ENCODE measurements around the gene PMP22.
"Not testable (repeated sequence)": the region's sequence is repeated elsewhere in the genome, so short reads cannot be mapped to it uniquely, and the experiment has no call there.

PMP22 gene

DNA sequence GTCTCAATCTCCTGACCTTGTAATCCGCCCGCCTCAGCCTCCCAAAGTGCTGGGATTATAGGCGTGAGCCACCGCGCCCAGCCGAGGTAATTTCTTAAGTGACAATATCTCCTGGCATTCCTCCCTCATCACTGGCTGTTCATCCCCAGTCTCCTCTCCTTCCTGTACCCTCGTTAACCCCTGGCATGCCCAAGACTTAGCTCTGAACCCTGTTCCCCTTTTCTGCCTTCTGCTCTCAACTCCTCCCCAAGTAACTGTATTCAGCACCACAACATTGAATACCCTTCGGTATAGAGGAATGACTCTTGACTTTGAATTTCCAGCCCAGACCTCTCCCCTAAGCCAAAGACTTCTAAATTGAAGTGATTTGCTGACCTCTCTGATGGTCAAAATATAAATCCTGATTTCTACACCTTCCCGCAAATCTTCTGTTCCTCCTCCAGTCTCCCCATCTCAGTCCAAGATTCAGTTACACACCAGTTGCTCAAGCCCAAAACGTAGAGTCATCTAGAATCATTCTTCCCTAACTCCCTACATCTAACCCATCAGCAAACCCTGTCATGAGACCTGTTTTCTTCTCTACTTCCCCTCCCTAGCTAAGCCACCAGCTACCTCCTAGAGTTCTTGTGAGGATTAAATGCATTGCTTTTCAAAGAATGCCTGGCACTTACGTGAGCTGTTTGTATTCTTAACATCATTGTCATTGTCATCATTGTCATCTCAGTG is 14.8 kb downstream of the PMP22 start:
- no peak for DNase-seq

DNA sequence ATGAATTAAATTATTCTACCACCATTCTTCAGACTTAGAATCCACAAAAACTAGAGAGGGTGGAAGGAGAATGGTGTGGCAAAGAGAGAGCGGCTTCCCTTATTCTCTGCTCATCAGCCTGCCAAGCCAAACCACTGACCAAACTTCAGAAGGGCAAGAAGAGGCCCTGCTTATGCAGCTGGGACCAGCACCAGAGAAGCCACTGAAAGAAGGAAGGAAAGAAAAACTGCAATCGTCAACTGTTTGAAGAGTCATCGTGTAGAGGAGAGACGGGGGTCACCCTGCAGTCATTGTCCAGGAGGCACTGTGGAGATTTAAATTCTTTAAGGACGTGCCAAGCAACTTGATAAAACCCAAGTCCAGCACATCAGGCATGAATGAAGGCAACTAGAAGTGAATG is 15.6 kb downstream of the PMP22 start:
- no peak for DNase-seq

DNA sequence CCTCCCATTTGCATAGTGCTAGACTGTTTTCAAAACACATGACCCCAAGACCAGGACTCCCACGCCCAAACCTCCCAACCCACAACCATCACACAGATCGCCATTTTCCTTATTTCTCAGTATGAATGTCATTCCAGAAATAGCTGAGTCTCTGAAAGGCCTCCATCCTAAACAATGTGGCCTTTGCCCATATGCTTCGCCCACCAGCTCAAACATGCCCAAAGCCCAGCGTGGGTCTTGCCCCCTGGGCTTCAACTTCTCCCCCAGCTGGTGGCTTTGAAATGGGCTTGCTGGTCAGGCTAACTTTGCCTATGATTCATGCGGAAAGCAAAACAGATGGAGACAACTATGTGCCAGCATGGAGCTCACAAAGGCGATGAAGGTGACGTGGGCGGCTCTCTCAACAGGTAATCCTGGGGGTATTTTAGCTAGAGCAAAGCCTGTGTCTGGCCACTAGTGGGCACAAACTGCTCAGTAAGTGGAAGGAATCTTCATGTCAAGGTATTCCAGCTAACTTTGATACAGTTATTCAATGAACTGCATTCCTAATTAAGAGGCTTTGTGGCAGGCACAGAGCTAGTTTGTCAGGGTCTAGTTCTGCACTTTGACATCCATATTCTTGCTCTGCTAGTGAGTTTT is 17.1 kb downstream of the PMP22 start:
- no peak for DNase-seq

DNA sequence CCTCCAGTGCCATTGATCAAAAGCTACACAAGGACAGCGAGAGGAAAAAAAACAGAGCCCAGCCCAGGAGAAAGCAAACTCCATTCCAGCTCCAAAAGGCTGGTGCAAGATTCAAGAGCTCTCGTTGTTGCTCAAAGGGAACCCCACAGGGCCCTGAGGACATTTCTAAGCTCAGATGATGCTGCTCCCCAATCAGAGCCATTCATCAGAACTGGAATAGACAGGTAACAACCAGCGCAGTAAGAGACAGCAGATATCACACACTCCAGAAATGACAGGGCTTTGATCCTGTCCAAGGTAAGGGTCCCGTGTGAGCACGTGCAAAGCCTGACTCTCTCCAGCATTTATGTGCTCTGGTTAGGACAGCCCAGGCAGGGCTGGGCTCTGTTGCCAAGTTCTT is 20.1 kb downstream of the PMP22 start:
- no peak for DNase-seq

DNA sequence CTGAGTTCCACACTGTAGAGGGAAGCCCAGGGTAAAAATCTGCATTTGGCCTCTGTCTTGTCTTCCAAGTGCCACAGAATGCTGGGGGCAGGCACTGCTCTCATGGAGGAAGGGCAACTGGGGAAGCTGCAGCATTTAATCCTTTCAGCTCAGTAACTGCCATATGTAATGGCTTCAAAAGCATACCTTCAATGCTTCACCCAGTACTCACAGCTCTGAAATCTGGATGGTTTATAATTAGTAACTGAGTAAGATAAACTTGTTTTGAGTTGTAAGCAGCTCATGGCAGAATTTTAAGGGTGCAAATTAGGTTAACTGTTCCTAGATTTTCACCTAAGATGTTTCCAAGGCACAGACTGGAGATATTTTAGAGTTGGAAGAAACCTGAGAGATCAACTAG is 24.5 kb downstream of the PMP22 start:
- no peak for DNase-seq

DNA sequence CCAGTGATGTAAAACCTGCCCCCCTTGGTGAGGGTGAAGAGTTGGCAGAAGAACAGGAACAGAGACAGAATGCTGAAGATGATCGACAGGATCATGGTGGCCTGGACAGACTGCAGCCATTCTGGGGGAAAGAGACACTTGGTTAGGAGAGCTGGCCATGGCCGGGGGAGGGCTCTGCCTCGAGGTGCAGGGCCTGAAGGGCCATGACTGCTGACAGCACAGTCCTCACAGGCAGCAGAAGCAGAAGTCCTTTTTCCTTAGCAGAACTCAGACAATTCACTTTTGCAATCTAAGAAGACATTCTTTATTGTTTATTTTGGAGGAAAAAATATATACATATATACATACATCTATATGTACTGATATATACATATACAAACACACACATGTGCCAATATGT is 25.6 kb downstream of the PMP22 start:
- DNase-seq: no peak

DNA sequence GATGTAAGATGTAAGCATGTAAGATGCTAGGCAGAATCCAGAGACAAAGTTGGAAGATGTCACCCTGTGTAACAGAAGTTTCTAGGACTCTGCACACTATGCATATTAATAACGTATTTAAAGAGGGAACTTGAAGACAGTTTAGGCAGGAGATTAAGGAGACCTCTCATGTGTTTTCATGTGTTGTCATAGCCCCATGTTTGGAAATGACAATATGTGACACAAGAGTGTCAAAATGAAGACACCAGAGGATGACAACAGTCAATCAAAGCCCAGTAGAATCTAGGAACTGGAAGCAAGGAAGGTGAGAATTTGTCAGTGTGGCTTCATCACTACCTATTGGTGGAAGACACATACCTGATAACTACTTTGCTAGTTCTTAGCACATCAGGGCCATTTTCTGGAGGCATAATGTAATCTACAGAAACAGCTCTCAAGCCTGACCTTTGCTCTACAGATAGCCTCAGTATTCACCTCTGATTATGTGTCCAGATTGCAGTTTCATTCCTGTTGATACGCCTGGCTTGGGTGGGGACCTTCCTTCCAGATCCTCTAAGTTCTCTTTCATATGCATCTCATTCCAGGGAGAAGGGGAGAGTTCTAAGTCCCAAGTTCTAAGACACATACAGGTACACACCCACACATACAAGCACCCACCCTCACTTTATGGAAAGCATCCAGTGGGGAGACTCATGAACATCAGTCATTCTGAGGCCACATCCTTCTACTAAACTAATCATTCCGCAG is 26.3 kb downstream of the PMP22 start:
- DNase-seq: no peak

DNA sequence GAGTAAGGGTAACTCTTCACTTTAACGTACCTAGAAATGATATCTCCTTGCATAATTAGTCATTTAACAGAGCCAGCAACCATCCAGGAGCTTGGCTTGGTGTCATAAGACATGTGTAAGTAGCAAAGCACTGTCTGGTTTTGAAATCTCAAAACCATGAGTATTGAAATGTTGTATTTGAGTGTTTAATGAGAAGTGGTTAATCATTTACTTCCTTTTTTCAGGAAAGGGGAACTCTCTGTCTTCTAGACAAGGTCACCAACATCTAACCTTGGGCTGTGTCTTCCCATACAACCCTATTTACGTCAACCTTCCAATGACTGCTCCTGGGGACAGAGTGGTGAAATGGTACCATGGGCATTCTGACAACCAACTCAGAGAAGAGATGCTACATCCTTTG is 27.1 kb downstream of the PMP22 start:
- no peak for DNase-seq

DNA sequence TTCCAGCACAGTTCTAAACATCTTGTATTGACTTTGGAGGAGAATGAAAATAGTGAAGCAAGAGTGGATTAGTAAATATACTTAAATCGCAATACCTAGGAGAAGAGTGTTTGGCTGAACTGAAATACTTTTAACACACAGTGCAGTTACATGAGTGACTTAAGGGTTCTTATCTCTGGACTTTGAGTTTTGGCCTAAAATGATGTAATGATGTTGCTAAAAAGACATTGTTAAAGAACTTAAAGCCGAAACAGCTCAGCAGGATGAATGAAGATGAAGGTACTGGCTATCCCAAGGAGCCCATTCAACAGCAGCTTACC is 28.1 kb downstream of the PMP22 start:
- DNase-seq: no peak

DNA sequence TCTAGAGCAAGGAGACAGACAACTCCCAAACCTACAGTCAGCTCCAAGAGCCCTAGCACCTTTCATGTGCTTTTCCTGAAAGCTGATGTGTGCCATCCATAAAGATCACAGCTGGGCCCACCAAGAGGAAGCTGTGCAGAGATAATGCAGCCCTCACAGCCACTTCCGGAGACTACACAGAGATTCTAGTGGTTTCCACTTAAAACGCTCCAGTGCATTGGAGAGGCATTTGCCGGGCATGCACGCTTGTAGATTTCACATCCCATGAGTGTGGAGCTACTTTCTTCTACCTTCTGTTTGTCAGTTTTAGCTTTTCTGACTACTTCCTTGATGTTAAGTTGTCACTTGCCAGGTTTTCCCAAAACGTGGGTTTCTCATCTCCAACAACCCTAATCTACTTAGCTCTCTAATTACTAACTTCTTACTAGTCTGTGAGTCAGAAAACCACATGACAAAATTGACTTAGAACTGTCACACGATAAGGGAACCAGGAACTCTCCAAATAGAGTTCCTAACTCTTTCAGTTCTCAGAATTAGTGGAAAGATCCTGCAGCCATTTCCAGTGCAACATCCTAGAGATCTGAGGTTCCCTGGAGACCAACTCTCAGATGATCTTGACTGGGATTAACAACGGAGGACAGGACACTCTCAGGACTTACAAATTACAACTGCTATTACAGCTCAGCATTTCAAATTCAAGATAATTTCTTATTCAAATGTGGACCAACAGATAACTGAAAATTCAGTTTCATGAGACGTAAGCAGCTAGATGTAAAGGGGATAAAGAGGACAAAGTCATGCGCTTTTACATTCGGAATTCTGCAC is 28.6 kb downstream of the PMP22 start:
- no peak for DNase-seq

DNA sequence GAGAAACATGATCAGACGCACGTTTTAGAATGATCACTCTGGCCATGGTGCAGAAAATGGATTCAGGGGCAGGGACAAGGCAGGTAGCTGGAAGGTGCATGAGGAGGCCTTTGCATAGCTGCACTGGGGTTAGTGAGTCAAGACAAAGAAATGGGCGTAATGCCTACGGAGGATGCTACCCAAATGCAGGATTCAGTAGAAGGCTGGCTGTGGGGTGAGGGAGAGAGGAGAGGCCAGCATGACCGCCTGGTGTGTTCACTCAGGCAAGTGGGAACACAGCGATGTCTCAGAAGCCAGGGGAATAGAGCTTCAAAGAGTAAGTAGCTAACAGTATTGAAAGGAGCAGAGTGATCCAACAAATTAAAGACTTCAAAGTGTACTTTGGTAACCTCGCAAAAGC is 31.2 kb downstream of the PMP22 start:
- DNase-seq: no peak

DNA sequence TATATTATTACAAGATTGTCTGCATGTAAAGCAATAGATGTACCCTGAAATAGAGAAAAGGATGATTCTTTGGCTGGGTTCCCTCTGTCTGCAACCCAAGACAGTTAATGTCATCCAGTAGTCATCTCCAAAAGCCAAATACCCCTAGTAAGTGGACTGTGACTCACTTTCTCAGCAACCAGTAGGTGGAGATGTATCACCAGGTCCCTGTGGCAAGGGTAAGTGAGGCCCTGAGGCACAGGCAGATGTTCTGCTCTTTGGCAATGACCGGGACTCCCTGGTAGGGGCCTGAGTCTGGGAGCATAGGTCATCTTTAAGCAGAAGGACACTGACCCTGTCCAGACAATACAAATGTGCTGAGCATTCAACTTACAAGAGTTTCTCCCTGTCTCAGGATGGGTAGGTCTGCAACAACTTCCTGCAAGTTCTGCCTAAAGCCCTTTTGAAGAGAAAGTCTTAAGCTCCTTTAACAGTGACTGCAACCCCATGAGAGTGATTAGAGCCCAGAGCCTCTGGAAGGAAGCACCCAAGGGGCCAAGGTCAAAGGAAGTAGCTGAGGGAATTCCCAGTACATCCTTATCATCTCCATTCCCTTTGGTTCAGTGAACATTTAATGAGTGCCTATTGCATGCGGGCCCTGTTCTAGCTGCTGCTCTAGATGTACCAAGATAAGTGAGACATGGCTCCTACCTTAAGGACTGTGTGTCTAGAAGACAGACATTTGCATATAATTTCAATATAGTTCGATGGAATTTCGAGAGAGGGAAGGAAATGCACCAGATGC is 31.9 kb downstream of the PMP22 start:
- DNase-seq: no peak

DNA sequence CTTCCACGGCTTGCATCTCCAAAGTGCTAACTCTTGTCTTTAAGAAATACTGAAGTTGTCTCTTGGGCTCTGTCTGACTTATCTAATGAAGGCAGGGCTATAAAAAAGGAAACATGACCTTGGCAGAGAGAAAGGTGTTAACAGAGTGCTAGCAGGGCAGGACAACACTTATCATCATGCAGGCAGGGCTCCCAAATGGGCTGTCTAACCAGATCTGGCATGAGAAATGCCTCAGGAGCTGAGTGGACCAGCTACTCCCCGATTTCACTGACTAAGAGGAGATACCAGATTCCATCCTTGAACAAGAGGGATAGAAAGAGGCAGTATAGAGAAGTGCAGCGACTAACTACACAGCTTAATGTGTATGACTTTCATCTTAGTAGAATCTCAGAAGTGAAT is 32.6 kb downstream of the PMP22 start:
- DNase-seq: no peak

DNA sequence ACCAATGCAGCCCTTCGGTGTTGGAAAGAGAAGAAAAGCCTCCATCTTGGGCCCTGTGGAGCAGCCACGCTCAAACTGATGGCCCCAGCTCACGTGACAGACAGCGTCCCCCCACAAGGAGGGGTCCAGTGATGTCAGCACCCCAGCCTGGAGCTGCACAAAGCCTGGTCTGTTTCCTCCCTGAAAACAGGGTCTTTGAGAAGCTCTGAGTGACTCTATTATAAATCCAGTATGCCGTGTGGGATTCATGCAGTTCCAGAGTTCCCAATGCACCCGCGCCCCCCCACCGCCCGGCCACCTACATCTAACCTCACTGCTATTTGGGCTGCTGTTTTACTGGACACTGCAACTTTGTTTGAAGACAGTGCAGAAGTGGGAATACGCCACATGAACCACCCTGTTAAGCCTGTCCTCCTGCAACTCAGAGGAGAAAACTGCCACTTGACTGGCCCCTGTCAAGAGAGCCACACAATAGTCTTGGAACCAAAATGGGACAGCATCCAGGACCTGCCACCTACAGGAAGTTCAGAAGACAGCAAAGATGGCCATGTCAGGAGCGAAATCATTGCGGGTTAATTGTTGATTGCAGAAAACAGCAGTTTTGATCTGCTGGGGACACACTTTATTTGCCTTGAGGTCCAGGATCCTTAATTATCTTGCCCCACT is 33.1 kb downstream of the PMP22 start:
- DNase-seq: no peak

DNA sequence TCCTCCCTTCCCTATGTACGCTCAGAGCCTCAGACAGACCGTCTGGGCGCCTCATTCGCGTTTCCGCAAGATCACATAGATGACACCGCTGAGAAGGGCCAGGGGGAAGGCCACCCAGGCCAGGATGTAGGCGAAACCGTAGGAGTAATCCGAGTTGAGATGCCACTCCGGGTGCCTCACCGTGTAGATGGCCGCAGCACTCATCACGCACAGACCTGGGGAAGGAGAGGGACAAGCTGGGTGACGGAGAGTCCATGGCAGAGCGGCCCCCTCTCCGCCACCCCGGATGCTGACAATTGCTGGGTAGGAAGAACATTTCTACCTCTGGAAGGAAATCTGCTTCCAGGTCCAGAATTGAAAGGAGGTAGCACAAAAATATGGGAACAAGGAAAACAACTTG is 34.3 kb downstream of the PMP22 start:
- no peak for DNase-seq

DNA sequence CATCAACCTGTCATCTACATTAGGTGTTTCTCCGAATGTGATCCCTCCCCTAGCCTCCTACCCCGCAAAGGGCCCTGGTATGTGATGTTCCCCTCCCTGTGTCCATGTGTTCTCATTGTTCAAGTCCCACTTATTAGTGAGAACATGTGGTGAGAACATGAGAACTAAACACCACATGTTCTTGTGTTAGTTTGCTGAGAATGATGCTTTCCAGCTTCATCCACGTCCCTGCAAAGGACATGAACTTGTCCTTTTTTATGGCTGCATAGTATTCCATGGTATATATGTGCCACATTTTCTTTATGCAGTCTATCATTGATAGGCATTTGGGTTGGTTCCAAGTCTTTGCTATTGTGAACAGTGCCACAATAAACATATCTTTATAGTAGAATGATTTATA is 43.3 kb downstream of the PMP22 start:
- DNase-seq: not testable (repeated sequence)

DNA sequence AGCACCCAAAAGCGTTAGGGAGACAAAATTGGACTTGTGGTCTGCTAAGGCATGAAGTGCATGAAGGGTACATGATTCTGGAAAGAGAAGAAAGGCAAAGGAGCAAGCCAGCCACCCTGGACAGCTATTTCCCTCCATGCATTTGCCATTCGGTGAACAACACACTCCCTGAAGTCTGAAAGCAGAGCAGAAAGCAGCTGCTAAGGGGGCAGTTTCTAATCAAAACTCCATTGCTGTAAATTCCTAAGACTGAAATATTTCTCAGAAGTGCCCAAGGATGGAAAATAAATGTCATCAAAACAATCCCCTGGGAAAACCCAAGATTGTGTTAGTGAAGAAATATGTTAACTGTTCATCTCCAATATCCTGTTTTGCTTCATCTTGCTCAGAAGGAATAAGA is 44.3 kb downstream of the PMP22 start:
- no peak for DNase-seq

DNA sequence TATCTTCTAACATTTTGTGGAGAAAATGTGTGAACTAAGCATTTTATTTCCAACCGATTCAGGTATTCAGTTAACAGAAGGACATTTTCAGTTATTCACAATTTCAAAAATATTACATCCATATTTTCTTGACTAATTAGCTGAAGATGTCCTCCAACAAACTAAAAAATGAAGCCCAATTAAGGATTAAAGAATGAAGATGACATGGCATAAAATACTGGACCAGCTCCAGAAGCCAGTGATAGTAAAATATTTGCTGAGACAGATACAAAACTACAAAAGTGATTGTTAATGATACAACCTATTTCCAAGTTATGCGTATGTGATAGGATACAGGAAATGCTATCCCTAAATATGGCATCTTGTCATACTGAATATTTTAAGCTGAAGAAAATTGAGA is 48.6 kb downstream of the PMP22 start:
- no peak for DNase-seq

DNA sequence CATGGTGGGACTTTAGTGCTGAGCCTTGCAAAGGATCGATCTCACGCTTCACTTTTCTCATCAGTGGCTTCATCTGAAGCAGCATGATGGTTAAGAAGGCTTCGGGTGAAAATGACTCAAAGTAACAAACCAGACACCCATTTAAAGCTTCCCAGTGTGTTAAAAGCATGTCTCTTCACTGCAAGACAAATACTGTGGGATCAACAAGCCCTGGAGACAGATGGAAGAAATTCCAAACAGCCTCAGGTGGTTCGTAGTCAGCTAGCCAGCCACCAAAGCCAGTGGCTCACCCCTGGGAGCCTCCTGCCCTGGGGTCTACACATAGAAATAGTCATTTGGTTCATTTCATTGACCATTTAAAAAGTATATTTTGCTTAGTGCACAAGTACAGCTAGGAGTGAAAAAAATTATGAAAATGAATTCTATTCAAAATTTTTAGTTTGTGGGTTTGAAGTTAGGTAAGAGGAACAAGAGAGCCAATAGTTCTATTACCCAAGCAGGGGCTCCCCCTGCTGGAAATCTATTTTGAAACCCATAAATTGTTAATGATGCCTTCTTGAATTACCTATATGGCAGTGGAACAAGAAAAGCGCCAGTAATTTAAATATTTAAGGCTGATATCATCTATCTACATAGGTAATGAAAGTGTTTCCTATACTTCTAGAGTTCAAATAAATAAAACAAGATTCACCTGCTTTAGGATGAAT is 51.6 kb downstream of the PMP22 start:
- DNase-seq: no peak

DNA sequence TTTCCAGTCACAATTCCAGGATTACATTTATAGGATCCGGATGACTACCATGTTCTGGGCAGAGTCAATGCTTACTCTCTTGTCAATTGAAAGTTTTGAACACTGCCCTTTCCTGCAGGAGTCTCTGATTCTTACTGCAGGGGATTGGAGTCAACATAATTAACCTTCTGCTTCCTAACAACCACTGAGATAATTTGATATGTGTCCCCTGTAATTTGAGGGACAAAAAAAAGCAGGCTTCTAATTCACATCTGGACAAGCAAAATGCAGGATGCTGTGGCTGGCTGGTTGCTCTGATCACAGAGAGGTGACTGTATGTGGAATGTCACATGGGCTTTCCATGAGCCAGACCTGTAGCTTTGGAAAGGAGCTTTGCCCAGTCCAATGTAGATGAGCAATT is 54.9 kb downstream of the PMP22 start:
- no peak for DNase-seq

DNA sequence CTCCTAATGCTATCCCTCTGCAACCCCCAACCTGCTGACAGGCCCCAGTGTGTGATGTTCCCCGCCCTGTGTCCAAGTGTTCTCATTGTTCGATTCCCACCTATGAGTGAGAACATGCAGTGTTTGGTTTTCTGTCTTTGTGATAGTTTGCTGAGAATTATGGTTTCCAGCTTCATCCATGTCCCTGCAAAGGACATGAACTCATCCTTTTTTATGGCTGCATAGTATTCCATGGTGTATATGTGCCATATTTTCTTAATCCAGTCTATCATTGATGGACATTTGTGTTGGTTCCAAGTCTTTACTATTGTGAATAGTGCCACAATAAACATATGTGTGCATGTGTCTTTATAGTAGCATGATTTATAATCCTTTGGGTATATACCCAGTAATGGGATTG is 62.1 kb downstream of the PMP22 start:
- not testable (repeated sequence) for DNase-seq
